OCI-LY1 (cell line): ENCODE measurements around the gene PEX7.

Source experiments
- H2AFZ ChIP-seq: fragments of 200-600 bp; sonication (generic), shearing (Covaris generic); 2 replicates; pipeline ENCODE4 v1.6.0; 2014; ENCODE audit warnings: antibody characterized with exemption, mild to moderate bottlenecking, low read length
- H3F3A ChIP-seq: fragments of 200-600 bp; sonication (generic), shearing (Covaris generic); 2 replicates; pipeline ENCODE4 v1.6.0; 2014; ENCODE audit warnings: mild to moderate bottlenecking, antibody characterized with exemption, low read length, moderate library complexity; ENCODE audit not compliant: insufficient read depth
- H3K27ac ChIP-seq: fragments of 200-600 bp; sonication (generic); 2 replicates; pipeline ENCODE4 v1.5.1; 2014; ENCODE audit warnings: low read length, mixed run types, mild to moderate bottlenecking, low read depth; ENCODE audit not compliant: poor library complexity, severe bottlenecking
- H3K27me3 ChIP-seq: fragments of 200-600 bp; sonication (generic); 2 replicates; pipeline ENCODE4 v1.6.0; 2014; ENCODE audit warnings: antibody characterized with exemption, mild to moderate bottlenecking, low read length, moderate library complexity; ENCODE audit not compliant: insufficient read depth
- H3K36me3 ChIP-seq: fragments of 200-600 bp; sonication (generic); 2 replicates; pipeline ENCODE4 v1.6.1; 2014; ENCODE audit warnings: mild to moderate bottlenecking, antibody characterized with exemption, low read length, moderate library complexity, mixed read lengths; ENCODE audit not compliant: insufficient read depth
- H3K4me1 ChIP-seq: fragments of 200-600 bp; sonication (generic); 2 replicates; pipeline ENCODE4 v1.5.1; 2014; ENCODE audit warnings: mild to moderate bottlenecking, low read length, moderate library complexity; ENCODE audit not compliant: insufficient read depth, severe bottlenecking
- H3K4me2 ChIP-seq: fragments of 200-600 bp; sonication (generic), shearing (Covaris generic); 2 replicates; pipeline ENCODE4 v1.6.1; 2014; ENCODE audit warnings: low read length
- H3K4me3 ChIP-seq: fragments of 200-600 bp; sonication (generic); 2 replicates; pipeline ENCODE4 v1.5.1; 2014; ENCODE audit warnings: low read length, low read depth, mild to moderate bottlenecking, mixed read lengths; ENCODE audit not compliant: poor library complexity, severe bottlenecking
- H3K79me2 ChIP-seq: fragments of 200-600 bp; shearing (Covaris generic); 2 replicates; pipeline ENCODE4 v1.6.1; 2016; ENCODE audit warnings: mixed run types, low read length, mixed read lengths; ENCODE audit not compliant: insufficient read depth
- H3K9ac ChIP-seq: fragments of 200-600 bp; sonication (generic), shearing (Covaris generic); 2 replicates; pipeline ENCODE4 v1.6.1; 2014; ENCODE audit warnings: mild to moderate bottlenecking, low read length, mixed read lengths
- H3K9me2 ChIP-seq: fragments of 200-600 bp; sonication (generic), shearing (Covaris generic); 2 replicates; pipeline ENCODE4 v1.6.1; 2014; ENCODE audit warnings: low read depth, mild to moderate bottlenecking, low read length, mixed read lengths
- H3K9me3 ChIP-seq: fragments of 200-600 bp; shearing (Covaris generic); 2 replicates; pipeline ENCODE4 v1.6.1; 2014; ENCODE audit warnings: low read length, mixed read lengths
- H4K20me1 ChIP-seq: fragments of 200-600 bp; sonication (generic), shearing (Covaris generic); 2 replicates; pipeline ENCODE4 v1.6.0; 2016; ENCODE audit warnings: mild to moderate bottlenecking, low read length; ENCODE audit not compliant: insufficient read depth
- CTCF ChIP-seq: fragments of 200-600 bp; sonication (generic), shearing (Covaris generic); IDR thresholded peaks from 2 replicates; pipeline ENCODE4 v1.5.1; 2017; ENCODE audit warnings: mild to moderate bottlenecking, antibody characterized with exemption, low read length, moderate library complexity, mixed read lengths
- EZH2 ChIP-seq: fragments of 200-600 bp; sonication (generic), shearing (Covaris generic); IDR thresholded peaks from 2 replicates; pipeline ENCODE4 v1.8.0; 2017; ENCODE audit warnings: borderline replicate concordance, mixed run types, mild to moderate bottlenecking, antibody characterized with exemption, low read length, moderate library complexity, mixed read lengths

The PEX7 gene

GRCh38 chr6:136792410-136793262, 29.8 kb upstream of the PEX7 start, which contains the start of gene MAP3K5:
TSS of gene MAP3K5 (minus strand) at chr6:136792477. CDS start at chr6:136792157, 320 bp downstream.
- no peaks in the 10 kb centered on the region for H3K27me3 ChIP-seq
- peak within 1 kb of the TSS; percentile 88 for H3K27ac ChIP-seq

GRCh38 chr6:136793363-136793762, 29.0 kb upstream of the PEX7 start:
- no peak for TF ChIP-seq CTCF
- TF ChIP-seq EZH2: no peak
- H3K36me3 ChIP-seq: peaks cover 10% of the 10 kb centered on the region; the same call in 1 of the 2 replicates
- H3K27me3 ChIP-seq: no peaks in the 10 kb centered on the region
- no peaks in the 10 kb centered on the region for H3F3A ChIP-seq
- no peak overlapping the region for H3K27ac ChIP-seq
- peaks cover 23% of the 10 kb centered on the region for H3K4me1 ChIP-seq
- no peak overlapping the region for H2AFZ ChIP-seq
- H3K4me3 ChIP-seq: peak overlapping the region; percentile 81
- no peaks in the 10 kb centered on the region for H3K9me3 ChIP-seq
- no peaks in the 10 kb centered on the region for H4K20me1 ChIP-seq
- H3K79me2 ChIP-seq: peaks cover 18% of the 10 kb centered on the region
- peak overlapping the region; percentile 17; the same call in 1 of the 2 replicates for H3K9ac ChIP-seq
- H3K9me2 ChIP-seq: no peaks in the 10 kb centered on the region
- H3K4me2 ChIP-seq: peak overlapping the region; percentile 76

More at GRCh38 chr6:136792410-136793262, 29.8 kb upstream of the PEX7 start, which contains the start of gene MAP3K5:
- Histone ChIP-seq H3K9me2 (no peaks in the 10 kb centered on the region), H3F3A (no peaks in the 10 kb centered on the region), H3K79me2 (peaks cover 19% of the 10 kb centered on the region), H3K4me1 (peaks cover 30% of the 10 kb centered on the region), H2AFZ (peak within 1 kb of the TSS; percentile 36; the same call in 1 of the 2 replicates), H4K20me1 (no peaks in the 10 kb centered on the region), H3K9me3 (no peaks in the 10 kb centered on the region), H3K4me2 (peak within 1 kb of the TSS; percentile 76), H3K4me3 (peak within 1 kb of the TSS; percentile 81), H3K9ac (peak within 1 kb of the TSS; percentile 89), H3K36me3 (peaks cover 17% of the 10 kb centered on the region)
- TF ChIP-seq CTCF: peak; percentile 86
- TF ChIP-seq EZH2: no peak

GRCh38 chr6:136795386-136795785, 27.0 kb upstream of the PEX7 start:
- Histone ChIP-seq H2AFZ (no peak overlapping the region), H3F3A (no peaks in the 10 kb centered on the region), H3K9ac (no peak overlapping the region), H3K36me3 (no peaks in the 10 kb centered on the region), H3K27ac (no peak overlapping the region), H3K9me2 (no peaks in the 10 kb centered on the region), H3K4me2 (no peak overlapping the region), H3K79me2 (peaks cover 7% of the 10 kb centered on the region), H3K27me3 (no peaks in the 10 kb centered on the region), H3K9me3 (no peaks in the 10 kb centered on the region), H3K4me1 (peaks cover 15% of the 10 kb centered on the region), H3K4me3 (no peak overlapping the region), H4K20me1 (no peaks in the 10 kb centered on the region)
- TF ChIP-seq CTCF (no peak), EZH2 (no peak)
